IPS-18c (cell line): ENCODE data around the gene RNF151.

Experiments used
- H3K4me3 ChIP-seq: 2 replicates; pipeline ENCODE4 v1.7.0; 2013; ENCODE audit warnings: low read depth, mild to moderate bottlenecking, low read length, moderate library complexity; ENCODE audit not compliant: insufficient read depth
- H3K9me3 ChIP-seq: one replicate; pipeline ENCODE4 v1.6.1; 2013; ENCODE audit warnings: mild to moderate bottlenecking, low read length, moderate library complexity; ENCODE audit not compliant: control insufficient read depth, insufficient read depth

Gene RNF151

DNA sequence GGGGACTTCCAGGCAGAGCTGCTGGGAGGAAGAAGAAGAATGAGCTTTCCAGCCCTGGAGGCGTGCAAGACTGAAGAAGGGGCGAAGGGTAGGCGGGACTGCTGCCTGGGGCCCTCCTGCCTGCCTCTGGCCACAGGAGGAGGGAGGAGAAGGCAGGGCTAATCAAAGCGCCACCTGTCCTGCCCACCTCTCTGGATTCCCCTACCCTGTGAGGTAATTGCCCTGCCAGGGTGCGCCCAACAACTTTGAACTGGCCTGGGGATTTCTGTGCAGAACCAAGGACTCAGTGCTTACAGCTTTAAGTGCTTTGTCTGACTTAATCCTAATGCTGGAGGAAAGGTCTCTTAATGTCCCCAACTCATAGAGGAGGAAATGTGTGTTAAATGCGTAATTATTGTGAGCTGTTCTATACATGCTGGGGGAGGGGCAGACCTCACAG, 14.8 kb downstream of the RNF151 start, which contains the start of gene NOXO1:
NOXO1 (minus strand) TSS at position 72 of the 439 bp plus-strand sequence. CDS start 290 bp downstream, outside the sequence.
- H3K9me3 ChIP-seq = peaks cover 3% of the 10 kb centered on the region
- H3K4me3 ChIP-seq = peak within 1 kb of the TSS; percentile 9

DNA sequence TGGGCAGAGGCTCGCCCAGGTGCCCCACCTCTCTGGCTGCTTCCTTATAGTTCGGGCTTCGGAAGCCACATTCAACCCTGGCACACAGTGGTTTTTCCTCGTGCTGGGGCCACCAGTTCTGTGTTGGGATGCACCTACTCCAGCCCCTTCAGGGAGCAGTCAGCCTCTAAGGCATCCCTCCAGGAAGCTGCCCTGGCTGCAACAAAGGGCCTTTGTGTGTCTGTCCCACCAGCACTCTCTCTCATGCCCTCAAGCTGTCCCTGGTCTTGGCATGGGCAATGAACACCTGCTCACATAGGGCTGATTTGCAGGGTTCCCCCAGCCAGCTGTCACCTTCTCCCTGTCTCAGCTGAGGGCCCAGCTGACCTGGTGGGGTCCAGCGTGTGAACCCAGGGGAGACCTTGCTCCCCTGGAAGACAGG, 15.4 kb downstream of the RNF151 start:
- peaks cover 3% of the 10 kb centered on the region for H3K9me3 ChIP-seq
- H3K4me3 ChIP-seq = no peak overlapping the region

DNA sequence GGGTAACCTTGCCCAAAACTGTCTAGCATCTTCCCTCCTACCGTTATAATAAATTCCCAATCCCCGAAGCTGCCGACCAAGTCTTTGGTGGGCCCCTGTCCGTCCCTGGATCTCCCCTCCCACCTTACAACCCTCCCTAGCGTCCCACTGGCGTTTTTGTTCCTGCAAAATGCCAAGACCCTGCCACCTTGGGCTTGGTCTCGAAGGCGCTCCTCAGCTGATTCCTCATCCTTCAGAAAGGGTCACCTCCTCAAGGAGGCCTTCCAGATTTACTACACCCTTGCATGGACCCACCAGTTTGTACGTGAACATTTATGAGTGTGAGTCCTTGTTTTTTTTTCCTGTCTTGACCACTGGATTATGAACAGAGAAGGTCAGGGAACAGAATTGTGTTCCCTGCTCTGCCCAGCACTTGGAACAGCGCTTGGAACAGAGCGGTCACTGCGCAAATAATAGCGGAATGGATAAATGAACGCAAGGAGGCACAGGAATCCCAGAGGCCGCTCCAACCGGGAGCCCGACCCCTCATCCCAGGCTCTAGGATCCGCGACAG, 16.4 kb downstream of the RNF151 start:
- Histone ChIP-seq H3K4me3 (peak overlapping the region; percentile 89), H3K9me3 (peaks cover 3% of the 10 kb centered on the region)

DNA sequence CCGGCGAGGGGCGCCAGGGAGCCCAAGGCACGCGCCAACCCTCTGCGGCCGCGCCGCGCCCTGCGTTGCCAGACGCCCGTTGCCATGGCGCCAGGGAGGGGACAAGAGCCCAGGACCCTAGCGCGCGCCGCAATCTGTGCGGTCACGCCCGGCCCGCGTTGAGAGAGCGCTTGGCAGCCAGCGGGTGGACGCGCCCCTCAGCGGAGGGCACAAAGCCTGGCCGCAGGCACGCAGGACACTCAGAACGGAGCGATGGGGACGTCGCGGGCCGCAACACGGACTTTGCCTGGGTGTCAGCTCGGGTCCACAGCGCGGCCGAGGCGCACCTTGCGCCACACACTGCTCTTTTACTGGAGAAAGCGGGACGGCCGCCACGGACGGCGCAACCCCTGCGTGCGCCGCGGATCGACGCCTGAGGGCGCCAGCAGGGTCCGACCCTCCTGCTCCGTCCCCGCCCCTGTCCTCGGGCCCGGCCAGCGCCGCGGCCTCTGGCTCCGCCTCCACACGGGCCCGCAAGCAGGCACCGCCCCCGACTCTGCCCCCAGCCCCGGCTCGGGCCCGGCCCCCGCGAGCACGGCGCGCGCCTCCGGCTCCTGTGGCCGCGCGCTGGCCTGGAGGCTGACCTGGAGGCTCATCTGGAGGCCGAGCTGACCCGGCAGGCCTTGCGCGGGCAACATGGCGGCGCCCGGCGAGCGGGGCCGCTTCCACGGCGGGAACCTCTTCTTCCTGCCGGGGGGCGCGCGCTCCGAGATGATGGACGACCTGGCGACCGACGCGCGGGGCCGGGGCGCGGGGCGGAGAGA, 17.1 kb downstream of the RNF151 start, which contains the start of gene GFER:
GFER (plus strand) TSS at position 650 of the 803 bp plus-strand sequence; CDS start at position 676, 26 bp downstream.
- peaks cover 3% of the 10 kb centered on the region for H3K9me3 ChIP-seq
- H3K4me3 ChIP-seq = peak within 1 kb of the TSS; percentile 89

DNA sequence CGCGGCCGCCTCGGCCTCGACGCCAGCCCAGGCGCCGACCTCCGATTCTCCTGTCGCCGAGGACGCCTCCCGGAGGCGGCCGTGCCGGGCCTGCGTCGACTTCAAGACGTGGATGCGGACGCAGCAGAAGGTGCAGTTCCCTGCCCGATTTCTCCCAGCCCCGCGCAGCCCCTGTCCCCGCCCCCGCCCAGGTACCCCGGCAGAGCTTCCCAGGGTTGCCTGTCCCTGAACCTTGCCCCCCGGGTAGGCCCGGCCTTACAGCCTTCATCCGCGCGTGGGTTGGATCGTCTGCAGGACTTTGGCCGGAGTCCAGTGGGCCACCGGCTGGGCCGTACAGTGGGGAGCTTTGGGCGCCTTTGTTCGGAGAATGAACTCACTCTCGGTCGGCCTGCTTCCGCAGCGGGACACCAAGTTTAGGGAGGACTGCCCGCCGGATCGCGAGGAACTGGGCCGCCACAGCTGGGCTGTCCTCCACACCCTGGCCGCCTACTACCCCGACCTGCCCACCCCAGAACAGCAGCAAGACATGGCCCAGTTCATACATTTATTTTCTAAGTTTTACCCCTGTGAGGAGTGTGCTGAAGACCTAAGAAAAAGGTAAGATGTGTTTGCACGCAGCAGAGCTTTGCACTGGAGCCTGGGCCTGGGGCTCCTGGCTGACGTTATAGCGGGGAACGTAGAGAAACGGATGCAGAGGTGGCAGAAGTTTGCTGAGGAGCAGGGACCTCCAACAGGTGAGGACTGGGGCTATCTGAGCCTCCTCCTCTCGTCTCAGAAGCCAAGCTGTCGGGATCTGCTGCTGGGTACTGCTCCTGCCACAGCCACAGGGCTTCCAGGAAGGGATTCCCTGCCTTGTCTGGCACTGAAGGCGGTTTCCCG, 17.9 kb downstream of the RNF151 start:
- Histone ChIP-seq H3K4me3 (peak overlapping the region; percentile 89), H3K9me3 (peaks cover 2% of the 10 kb centered on the region)

DNA sequence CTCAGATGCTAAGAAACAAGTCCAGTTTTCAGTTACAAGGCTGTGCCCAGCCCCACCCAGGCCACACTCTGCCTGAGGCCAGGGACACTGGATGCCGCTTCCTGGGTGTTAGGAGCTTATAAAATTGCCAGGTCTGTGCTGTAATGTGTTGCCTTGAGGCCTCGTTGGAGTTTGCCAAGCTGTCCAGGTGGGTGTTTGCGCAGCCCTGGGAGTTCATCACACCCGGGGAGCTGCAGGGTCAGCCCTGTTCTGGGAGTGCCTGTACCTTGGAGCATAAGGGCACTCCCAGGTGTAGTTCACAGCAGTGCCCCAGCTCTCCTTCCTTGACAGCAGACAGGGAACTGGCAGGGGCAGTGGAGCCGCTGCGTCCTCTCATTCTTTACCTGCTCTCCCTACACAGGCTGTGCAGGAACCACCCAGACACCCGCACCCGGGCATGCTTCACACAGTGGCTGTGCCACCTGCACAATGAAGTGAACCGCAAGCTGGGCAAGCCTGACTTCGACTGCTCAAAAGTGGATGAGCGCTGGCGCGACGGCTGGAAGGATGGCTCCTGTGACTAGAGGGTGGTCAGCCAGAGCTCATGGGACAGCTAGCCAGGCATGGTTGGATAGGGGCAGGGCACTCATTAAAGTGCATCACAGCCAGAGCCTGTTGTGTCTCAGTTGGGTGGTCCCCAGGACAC, 19.0 kb downstream of the RNF151 start:
- Histone ChIP-seq H3K4me3 (peak overlapping the region; percentile 89; the same call in 1 of the 2 replicates), H3K9me3 (no peaks in the 10 kb centered on the region)

DNA sequence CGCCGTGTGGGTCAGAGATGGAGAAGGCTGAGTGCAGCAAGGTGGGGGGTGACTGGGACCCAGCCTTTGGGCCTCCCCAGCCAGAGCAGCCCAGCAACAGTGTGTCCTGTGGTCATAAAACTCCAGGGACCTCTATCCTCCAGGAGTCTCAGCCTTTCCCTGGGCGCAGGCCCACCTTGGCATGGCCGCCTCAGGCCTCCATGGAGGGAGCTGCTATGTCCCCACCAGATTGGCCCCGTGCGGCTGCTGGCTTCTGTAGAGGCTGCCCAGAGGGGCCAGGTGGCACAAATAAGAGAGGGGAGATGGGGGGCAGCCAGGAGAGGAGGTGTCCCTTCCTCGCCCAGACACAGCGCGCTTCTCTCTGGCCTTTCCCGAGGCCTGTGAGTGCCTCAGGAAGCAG, 20.5 kb downstream of the RNF151 start:
- H3K9me3 ChIP-seq = no peaks in the 10 kb centered on the region
- no peak overlapping the region for H3K4me3 ChIP-seq

DNA sequence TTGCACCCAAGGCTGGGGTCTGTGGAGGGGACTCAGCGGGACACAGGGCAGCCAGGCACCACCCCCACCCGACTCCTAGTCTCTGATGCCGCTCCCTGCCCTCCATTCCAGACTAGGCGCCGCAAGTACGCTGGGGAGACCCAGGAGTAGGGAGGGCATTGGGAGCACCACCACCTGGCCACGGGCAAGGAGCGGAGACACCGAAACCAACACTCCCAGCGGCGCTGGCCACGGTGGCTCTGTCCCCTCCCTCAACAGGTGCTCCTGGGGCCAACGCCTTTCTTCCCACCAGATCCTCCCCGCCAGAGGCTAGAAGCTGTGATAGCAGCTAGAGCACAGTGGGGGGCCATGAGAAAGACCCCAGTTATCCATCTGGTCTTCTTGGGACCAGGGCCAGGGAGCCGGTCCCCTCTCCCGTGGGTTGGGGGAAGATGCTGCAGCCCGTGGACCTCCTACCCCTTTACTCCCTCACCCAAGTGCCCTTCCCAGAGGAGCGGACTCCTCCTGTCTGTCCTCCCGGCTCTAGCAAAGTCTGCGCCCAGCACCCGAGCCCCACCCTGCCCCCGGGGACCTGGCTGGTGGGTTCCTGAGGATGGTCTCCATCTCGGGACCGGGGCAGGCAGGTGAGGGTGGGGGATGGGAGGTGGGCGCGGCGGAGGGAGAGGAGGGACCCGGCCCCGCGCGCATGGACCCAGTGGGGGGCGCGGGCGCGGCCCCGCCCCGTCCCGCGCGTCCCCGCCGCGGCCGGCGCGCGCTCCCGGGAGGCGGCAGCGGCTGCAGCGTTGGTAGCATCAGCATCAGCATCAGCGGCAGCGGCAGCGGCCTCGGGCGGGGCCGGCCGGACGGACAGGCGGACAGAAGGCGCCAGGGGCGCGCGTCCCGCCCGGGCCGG, 22.8 kb downstream of the RNF151 start, which contains the start of gene SYNGR3:
SYNGR3 (plus strand) TSS at position 762 of the 892 bp plus-strand sequence. CDS start 133 bp downstream, outside the sequence.
- peak within 1 kb of the TSS; percentile 66 for H3K4me3 ChIP-seq
- no peaks in the 10 kb centered on the region for H3K9me3 ChIP-seq

DNA sequence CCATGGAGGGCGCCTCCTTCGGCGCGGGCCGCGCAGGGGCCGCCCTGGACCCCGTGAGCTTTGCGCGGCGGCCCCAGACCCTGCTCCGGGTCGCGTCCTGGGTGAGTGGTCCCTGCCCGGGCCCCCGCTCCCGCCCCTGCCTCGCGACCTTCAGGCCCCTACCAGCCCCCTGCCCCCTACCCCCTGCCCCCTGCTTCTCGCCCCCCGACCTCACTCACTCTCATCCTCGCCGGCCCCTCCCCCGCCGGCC, 23.4 kb downstream of the RNF151 start:
- Histone ChIP-seq H3K4me3 (peak overlapping the region; percentile 60; the same call in 1 of the 2 replicates), H3K9me3 (no peaks in the 10 kb centered on the region)

DNA sequence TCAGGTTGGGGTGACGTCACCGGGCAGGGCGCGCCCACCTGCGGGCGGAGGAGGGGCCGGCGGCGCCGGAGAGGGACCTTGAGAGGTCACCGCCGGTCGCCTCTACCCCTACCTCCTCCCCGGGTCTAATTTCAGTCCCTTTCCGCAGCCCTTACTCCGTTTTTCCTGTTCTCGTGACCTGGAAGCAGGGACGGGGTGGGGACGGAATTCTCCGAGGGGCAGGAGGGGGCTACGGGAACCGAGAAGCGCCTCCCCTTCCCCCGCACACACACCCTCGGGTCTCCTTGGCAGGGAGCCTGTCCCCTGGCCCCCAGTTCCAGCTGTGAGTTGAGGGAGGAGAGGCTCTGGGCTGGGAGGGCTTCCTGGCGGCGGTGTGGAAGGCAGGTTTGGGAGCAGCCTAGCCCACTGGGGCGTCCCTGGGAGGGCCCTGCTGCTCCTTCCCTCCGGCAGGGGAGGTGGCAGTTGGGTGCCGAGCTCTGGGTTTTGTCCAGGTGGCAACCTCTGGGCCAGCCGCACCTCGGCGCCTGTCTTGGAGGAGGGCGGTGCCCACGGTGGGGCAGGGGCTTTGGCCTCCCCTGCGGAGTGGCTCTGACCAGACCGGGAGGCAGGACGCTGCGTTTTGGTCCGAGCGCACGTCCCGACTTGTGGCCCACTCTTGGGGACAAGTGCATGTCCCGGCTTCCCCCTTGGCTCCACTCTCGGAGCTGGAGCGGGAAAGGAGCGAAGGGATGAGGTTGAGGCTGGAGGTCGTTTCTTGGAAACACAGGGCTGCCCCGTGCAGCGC, 23.9 kb downstream of the RNF151 start:
- Histone ChIP-seq H3K9me3 (no peaks in the 10 kb centered on the region), H3K4me3 (peak overlapping the region; percentile 60)

DNA sequence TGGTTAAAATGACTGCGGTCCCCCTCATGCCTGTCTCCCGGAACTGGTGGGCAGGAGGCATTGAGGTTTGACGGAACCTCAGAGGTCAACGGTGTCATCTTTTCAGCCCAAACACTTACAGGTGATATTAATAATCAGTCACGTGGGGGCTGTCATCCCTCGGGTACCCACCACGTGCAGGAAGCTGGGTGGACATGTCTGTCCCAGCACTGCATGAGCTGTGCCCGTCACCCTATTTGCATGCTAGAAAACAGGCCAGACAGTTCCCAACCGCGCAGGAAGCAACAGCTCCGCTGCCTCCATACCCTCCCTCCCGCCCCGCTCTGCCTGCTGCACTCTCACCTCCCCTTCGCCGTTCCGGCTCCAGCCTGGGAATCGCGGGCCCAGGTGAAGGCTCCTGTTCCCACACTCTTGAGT, 24.5 kb downstream of the RNF151 start:
- no peaks in the 10 kb centered on the region for H3K9me3 ChIP-seq
- peak overlapping the region; percentile 60; the same call in 1 of the 2 replicates for H3K4me3 ChIP-seq

DNA sequence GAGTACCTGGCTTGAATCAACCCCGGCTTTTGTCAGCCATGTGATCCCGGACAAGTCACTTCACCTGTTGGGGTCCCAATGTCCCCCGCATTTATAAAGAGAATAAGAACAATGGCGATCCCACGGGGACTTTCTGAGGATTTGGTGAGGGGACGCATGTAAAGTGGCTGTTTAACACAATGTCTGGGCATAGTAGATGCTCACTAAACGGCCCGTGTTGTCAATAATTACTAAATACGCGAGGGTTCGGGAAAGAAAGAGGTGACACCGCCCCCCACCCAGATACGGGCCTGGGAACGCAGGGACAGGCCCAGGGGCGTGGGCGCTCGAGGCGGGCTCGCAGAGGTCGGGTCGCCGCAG, 24.9 kb downstream of the RNF151 start:
- H3K9me3 ChIP-seq = no peaks in the 10 kb centered on the region
- H3K4me3 ChIP-seq = peak overlapping the region; percentile 34; the same call in 1 of the 2 replicates

DNA sequence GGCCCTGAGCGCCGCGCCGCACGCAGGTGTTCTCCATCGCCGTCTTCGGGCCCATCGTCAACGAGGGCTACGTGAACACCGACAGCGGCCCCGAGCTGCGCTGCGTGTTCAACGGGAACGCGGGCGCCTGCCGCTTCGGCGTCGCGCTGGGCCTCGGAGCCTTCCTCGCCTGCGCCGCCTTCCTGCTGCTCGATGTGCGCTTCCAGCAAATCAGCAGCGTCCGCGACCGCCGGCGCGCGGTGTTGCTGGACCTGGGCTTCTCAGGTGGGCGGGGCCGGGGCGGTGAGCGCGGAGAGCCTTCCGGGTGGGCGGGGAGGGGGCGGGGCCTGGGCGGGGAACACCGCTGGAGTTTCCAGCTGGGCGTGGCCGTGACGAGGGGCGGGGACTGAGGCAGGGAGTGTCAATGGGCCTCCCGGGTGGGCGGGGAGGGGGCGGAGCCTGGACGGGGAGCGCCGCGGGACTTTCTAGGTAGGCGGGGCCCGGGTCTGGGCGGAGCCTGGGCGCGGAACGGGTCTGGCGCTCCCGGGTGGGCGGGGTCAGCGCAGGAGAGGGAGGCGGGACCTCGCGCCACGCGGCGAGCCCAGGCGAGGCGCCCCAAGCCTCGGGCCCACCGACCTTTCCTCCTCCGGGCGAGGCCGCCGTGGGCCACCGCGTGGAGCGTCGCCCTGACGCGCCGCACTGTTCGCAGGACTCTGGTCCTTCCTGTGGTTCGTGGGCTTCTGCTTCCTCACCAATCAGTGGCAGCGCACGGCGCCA, 25.5 kb downstream of the RNF151 start:
- no peaks in the 10 kb centered on the region for H3K9me3 ChIP-seq
- peak overlapping the region; percentile 34; the same call in 1 of the 2 replicates for H3K4me3 ChIP-seq

DNA sequence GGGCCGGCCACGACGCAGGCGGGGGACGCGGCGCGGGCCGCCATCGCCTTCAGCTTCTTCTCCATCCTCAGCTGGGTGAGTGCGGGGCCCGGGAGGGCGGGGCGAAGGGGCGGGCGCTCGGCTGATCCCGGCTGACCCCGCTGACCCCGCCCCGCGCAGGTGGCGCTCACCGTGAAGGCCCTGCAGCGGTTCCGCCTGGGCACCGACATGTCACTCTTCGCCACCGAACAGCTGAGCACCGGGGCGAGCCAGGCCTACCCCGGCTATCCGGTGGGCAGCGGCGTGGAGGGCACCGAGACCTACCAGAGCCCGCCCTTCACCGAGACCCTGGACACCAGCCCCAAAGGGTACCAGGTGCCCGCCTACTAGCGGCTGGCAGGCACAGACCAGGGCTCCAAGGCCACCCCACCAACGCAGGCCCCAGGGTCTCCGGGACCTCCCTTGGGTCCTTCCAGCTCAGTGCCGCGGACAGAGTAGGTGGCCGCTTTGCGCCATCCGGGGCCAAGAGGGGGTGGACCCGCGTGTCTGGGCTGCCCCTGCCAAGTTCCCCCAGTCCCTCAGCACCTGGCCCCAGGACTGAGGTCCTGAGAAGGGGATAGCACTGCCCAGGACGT, 26.2 kb downstream of the RNF151 start:
- H3K4me3 ChIP-seq = peak overlapping the region; percentile 34; the same call in 1 of the 2 replicates
- no peaks in the 10 kb centered on the region for H3K9me3 ChIP-seq
